GM12891 (cell line): ENCODE measurements around the gene NDUFB10.

Experiments
- DNase-seq: peaks from one replicate; pipeline ENCODE4 v3.0.0; 2011; ENCODE audit warnings: low spot score; ENCODE audit not compliant: insufficient read length
- FAIRE-seq: peaks from 2 replicates; lab custom pipeline; 2011; peaks lifted over from hg19 to GRCh38; lab: Jason Lieb, UNC
- PAX5 ChIP-seq: IDR thresholded peaks from 2 replicates; pipeline ENCODE4 v1.6.1; 2011; ENCODE audit warnings: low read length, moderate library complexity, mild to moderate bottlenecking; ENCODE audit not compliant: insufficient read depth, severe bottlenecking
- POLR2A ChIP-seq: IDR thresholded peaks from 2 replicates; pipeline ENCODE4 v1.6.1; 2011; ENCODE audit warnings: low read depth, low read length, control low read depth
- POLR2AphosphoS5 ChIP-seq: IDR thresholded peaks from 2 replicates; pipeline ENCODE4 v1.6.1; 2011; ENCODE audit warnings: low read depth, low read length, control low read depth
- POU2F2 ChIP-seq: IDR thresholded peaks from 2 replicates; pipeline ENCODE4 v1.6.1; 2011; ENCODE audit warnings: low read depth, mild to moderate bottlenecking, control low read depth, low read length, moderate library complexity
- SPI1 ChIP-seq: IDR thresholded peaks from 2 replicates; pipeline ENCODE4 v1.6.1; 2011; ENCODE audit warnings: low read depth, low read length, control low read depth
- TAF1 ChIP-seq: IDR thresholded peaks from 2 replicates; pipeline ENCODE4 v1.6.1; 2011; ENCODE audit warnings: low read depth, low read length, control low read depth

Gene NDUFB10

DNA sequence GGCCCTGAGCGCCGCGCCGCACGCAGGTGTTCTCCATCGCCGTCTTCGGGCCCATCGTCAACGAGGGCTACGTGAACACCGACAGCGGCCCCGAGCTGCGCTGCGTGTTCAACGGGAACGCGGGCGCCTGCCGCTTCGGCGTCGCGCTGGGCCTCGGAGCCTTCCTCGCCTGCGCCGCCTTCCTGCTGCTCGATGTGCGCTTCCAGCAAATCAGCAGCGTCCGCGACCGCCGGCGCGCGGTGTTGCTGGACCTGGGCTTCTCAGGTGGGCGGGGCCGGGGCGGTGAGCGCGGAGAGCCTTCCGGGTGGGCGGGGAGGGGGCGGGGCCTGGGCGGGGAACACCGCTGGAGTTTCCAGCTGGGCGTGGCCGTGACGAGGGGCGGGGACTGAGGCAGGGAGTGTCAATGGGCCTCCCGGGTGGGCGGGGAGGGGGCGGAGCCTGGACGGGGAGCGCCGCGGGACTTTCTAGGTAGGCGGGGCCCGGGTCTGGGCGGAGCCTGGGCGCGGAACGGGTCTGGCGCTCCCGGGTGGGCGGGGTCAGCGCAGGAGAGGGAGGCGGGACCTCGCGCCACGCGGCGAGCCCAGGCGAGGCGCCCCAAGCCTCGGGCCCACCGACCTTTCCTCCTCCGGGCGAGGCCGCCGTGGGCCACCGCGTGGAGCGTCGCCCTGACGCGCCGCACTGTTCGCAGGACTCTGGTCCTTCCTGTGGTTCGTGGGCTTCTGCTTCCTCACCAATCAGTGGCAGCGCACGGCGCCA is 32.8 kb downstream of the NDUFB10 start:
- TF ChIP-seq TAF1 (0 out of 2 replicates have a peak, but pooled peaks have one; percentile 24), POLR2A (peak; percentile 35; the same call in 1 of the 2 replicates), POLR2AphosphoS5 (0 out of 2 replicates have a peak, but pooled peaks have one; percentile 22), SPI1 (no peak), PAX5 (no peak), POU2F2 (no peak)
- peak; percentile 99 for DNase-seq
- FAIRE-seq = peak; percentile 72

DNA sequence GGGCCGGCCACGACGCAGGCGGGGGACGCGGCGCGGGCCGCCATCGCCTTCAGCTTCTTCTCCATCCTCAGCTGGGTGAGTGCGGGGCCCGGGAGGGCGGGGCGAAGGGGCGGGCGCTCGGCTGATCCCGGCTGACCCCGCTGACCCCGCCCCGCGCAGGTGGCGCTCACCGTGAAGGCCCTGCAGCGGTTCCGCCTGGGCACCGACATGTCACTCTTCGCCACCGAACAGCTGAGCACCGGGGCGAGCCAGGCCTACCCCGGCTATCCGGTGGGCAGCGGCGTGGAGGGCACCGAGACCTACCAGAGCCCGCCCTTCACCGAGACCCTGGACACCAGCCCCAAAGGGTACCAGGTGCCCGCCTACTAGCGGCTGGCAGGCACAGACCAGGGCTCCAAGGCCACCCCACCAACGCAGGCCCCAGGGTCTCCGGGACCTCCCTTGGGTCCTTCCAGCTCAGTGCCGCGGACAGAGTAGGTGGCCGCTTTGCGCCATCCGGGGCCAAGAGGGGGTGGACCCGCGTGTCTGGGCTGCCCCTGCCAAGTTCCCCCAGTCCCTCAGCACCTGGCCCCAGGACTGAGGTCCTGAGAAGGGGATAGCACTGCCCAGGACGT is 33.5 kb downstream of the NDUFB10 start:
- no peak for TF ChIP-seq SPI1
- TF ChIP-seq POLR2A = no peak
- no peak for TF ChIP-seq TAF1
- TF ChIP-seq POLR2AphosphoS5 = no peak
- TF ChIP-seq POU2F2 = no peak
- no peak for TF ChIP-seq PAX5
- FAIRE-seq (no peak), DNase-seq (no peak)

DNA sequence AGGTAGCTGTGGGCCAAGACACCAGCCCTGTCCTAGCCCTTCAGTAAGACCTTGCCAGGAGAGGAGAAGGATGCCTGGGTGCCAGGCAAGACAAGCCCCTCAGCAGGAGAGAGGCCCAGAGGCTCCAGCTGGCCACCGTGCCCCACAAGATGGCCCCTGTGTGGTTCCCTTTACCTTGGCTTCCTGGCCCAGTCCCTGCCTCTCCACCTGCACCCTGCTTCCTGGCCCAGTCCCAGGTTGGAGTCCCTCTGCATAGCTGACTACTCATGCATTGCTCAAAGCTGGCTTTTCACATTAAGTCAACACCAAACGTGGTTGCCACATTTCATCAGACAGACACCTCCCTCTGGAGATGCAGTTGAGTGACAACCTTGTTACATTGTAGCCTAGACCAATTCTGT is 34.4 kb downstream of the NDUFB10 start:
- TF ChIP-seq PAX5 = no peak
- TF ChIP-seq POU2F2 = no peak
- TF ChIP-seq POLR2A = no peak
- no peak for TF ChIP-seq SPI1
- TF ChIP-seq TAF1 = no peak
- TF ChIP-seq POLR2AphosphoS5 = no peak
- DNase-seq (no peak), FAIRE-seq (peak; percentile 73)

DNA sequence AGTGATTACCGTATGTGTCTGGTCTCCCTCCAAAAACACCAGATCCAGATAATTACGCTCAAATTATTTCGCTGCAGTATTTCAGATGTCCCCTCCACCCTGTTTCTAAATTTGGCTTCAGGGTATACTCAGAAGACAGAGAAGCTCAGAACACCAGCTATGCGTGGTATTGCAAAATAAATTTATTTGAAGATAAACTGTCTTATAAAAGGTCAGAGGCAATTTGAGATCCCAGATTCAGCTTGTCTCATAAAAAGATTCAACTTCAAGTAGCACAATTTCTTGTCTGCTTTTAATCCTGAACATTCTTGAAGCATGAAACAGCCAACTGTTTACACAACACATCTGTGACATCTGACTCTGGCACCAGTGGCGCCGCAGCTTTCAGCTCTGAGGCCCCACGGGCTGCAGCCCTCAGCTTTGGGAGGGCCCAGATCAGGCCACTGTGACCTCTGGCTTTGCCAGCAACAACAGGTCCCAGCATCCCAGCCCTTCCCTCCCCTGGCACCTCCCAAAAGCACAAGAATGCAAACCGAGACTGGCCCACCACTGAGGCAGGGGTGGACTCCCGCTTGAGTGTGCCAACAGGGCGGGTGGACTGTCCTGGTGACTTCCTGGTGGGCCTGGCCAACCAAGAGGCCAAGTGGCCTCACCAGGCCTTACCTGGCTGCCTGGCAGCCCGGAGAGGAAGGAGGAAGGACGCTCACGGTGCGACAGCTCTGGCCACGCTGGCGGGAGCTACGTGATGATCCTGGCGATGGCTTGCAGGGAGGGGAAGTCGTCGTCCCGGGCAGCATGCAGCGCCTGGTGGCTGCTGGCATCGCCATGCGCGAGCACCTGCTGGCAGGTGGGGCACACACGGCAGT is 38.4 kb downstream of the NDUFB10 start:
- DNase-seq = no peak
- no peak for FAIRE-seq
- no peak for TF ChIP-seq SPI1
- TF ChIP-seq TAF1 = no peak
- TF ChIP-seq POLR2A = no peak
- no peak for TF ChIP-seq PAX5
- TF ChIP-seq POLR2AphosphoS5 = no peak
- no peak for TF ChIP-seq POU2F2

DNA sequence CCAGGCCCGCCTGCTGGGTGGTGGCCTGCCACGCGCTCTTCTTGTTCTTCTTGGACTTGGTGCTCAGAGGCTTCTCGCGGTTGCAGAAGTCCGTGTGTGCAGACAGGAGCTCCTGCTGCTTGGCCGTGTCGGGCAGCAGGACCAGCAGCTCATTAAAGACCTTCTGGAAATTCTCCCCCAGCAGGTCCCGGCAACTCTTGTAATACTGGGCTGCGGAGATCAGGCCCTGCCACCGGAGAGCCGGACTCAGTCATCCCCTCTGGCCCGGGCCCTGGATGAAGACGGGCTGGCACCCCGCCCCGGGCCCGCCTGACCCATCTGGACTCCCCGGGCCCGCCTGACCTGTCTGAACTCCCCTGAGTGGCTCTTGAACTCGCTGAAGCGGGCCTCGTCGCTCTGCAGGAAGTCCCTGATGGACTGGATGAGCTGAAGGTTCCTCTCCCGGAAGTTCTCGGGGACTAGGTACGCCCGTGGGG is 39.1 kb downstream of the NDUFB10 start:
- FAIRE-seq = no peak
- TF ChIP-seq PAX5 (no peak), SPI1 (no peak), POLR2AphosphoS5 (no peak), POU2F2 (no peak), TAF1 (no peak), POLR2A (no peak)
- no peak for DNase-seq

DNA sequence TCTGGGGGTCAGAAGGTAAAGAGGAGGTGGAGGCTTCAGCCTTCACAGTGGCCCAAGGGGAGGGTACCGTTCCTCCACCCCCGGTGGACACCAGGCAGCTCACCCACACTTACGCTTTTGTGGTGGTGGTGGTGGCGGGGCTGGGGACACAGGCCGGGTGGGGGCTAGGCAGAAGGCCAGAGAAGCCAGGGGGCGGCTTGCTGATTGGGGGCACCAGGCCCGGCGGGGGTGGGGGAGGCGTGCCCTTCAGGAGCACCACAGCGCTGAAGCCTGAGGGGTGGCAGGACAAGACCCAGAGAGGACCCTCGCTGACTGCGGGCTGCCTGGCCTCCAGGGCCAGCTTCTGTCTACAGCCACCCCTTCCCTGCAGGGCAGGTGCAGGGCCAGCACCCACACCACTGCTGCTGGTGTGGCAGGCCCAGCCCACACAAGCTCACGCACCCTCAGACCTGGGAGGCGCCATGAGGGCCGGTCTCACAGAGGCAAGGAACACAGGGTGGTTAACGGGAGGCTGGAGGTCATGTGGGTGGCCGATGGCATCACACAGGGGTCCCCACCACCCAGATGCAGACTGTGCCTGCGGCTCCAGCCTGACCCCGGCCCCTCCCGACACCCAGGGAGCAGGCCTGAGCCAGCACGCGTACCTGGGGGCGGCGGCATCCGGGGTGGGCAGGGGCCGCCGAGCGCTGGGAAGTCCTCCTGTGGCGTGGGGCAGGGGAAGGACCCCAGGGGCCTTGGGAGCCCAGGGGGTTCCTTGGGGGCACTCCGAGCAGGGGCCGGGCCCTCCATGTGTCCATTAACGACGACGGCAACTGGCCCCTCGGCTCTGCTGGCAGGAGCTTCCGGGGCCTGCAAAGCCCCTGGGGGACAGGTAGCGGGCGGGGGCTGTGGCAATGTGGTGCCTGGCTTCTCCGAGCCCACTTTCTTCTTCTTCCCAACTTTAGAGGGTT is 39.8 kb downstream of the NDUFB10 start:
- FAIRE-seq (no peak), DNase-seq (no peak)
- TF ChIP-seq POU2F2 (no peak), PAX5 (no peak), POLR2A (no peak), POLR2AphosphoS5 (no peak), SPI1 (no peak), TAF1 (no peak)

DNA sequence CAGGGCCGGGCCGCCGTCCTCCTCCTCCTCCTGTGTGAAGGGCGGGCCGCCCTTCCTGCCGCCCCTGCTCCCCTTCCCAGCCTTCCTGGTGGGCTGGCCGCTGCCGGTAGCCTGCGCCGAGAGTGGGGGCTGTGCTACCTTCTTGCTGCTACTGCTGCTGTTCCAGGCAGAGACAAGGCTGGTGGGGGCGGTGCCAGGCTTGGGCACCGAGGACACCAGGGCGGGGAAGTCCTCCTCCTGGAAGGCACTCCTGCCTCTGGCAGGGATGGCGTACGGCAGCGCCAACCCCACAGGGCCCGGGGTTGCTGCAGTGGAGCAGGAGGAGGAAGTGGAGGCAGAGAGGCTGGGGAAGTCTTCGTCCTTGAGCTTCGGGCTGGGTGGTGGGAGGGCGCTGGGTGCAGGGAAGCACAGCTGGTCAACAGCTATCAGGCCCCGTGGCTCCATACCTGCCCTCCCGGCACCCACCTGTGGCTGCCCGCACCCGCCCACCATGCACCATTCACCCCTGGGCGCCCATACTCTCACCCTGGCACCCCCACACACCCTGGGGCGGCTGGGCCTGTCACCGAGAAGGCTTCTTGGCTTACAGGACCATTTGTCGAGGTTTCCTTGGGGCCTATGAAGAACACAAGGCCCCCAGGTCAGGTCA is 40.7 kb downstream of the NDUFB10 start:
- FAIRE-seq = no peak
- no peak for DNase-seq
- TF ChIP-seq SPI1 (no peak), TAF1 (no peak), POLR2A (no peak), POLR2AphosphoS5 (no peak), PAX5 (no peak), POU2F2 (no peak)

DNA sequence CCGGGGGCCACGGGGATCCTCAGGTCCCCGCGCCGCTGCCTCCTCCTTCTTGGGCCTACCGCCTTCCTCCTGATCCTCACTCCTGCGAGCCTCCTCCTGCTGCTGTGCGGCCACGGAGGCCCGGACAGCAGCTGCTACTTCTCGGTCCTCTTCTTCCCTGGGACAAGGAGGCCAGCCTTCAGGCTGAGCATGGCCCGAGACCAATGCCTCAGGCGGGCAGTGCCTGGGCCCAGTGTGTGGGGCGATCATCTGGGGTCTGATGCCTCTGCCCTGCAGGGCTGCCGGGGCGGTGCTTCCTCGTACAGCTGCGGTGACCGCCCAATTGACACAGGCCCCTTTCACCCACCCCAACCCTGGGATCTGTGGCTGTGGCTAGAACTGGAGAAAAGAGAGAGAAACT is 41.7 kb downstream of the NDUFB10 start:
- FAIRE-seq = no peak
- no peak for DNase-seq
- TF ChIP-seq POU2F2 (no peak), PAX5 (no peak), SPI1 (no peak), POLR2A (no peak), POLR2AphosphoS5 (no peak), TAF1 (no peak)
